SK-N-SH treated with all-trans-retinoic acid at 6 μM for 48 hours (cell line): ENCODE results near the gene NUDT13.

ENCODE experiments used
- ATAC-seq: fragments of 200-7000 bp; cut with Tn5 transposase; 3 replicates; pipeline ENCODE4 v1.9.1; 2020; ENCODE audit warnings: mild to moderate bottlenecking, moderate library complexity
- BACH2 ChIP-seq: fragments of 250-450 bp; sonication (Bioruptor Pico); IDR thresholded peaks from 2 replicates; pipeline ENCODE4 v1.9.0; 2021; ENCODE audit warnings: mild to moderate bottlenecking, borderline replicate concordance
- CSDC2 ChIP-seq: fragments of 250-450 bp; sonication (Bioruptor Pico); IDR thresholded peaks from 2 replicates; pipeline ENCODE4 v1.5.0; 2020; ENCODE audit warnings: mild to moderate bottlenecking, moderate library complexity
- ESRRG ChIP-seq: fragments of 250-450 bp; sonication (Bioruptor Pico); IDR thresholded peaks from 2 replicates; pipeline ENCODE4 v1.6.1; 2021; ENCODE audit warnings: mild to moderate bottlenecking
- GLIS3 ChIP-seq: fragments of 250-450 bp; sonication (Bioruptor Pico); IDR thresholded peaks from 2 replicates; pipeline ENCODE4 v1.5.0; 2020; ENCODE audit warnings: mild to moderate bottlenecking, moderate library complexity
- ISL1 ChIP-seq: fragments of 250-450 bp; sonication (Bioruptor Pico); IDR thresholded peaks from 2 replicates; pipeline ENCODE4 v2.1.2; 2022; ENCODE audit warnings: mild to moderate bottlenecking, moderate library complexity
- OSR1 ChIP-seq: fragments of 250-450 bp; sonication (Bioruptor Pico); IDR thresholded peaks from 2 replicates; pipeline ENCODE4 v1.8.0; 2022; ENCODE audit warnings: moderate library complexity, mild to moderate bottlenecking, inconsistent platforms
- PPARA ChIP-seq: fragments of 250-450 bp; sonication (Bioruptor Pico); IDR thresholded peaks from 2 replicates; pipeline ENCODE4 v1.5.0; 2020; ENCODE audit warnings: mild to moderate bottlenecking, borderline replicate concordance
- SNAI2 ChIP-seq: fragments of 250-450 bp; sonication (Bioruptor Pico); IDR thresholded peaks from 2 replicates; pipeline ENCODE4 v1.5.0; 2020; ENCODE audit warnings: mild to moderate bottlenecking, moderate library complexity
- TCF4 ChIP-seq: fragments of 250-450 bp; sonication (Bioruptor Pico); IDR thresholded peaks from 2 replicates; pipeline ENCODE4 v1.8.0; 2021; ENCODE audit warnings: mild to moderate bottlenecking, moderate library complexity, borderline replicate concordance
- TOX ChIP-seq: fragments of 250-450 bp; sonication (Bioruptor Pico); IDR thresholded peaks from 2 replicates; pipeline ENCODE4 v1.8.0; 2021; ENCODE audit warnings: mild to moderate bottlenecking, moderate library complexity, borderline replicate concordance
- ZC3H10 ChIP-seq: fragments of 250-450 bp; sonication (Bioruptor Pico); IDR thresholded peaks from 2 replicates; pipeline ENCODE4 v1.5.1; 2021; ENCODE audit warnings: mild to moderate bottlenecking, moderate library complexity
- ZFP3 ChIP-seq: fragments of 250-450 bp; sonication (Bioruptor Pico); IDR thresholded peaks from 2 replicates; pipeline ENCODE4 v1.5.0; 2020; ENCODE audit warnings: mild to moderate bottlenecking, moderate library complexity
- ZFP30 ChIP-seq: fragments of 450-650 bp; formaldehyde crosslinking; IDR thresholded peaks from 2 replicates; pipeline ENCODE4 v1.5.0; 2022; ENCODE audit warnings: mild to moderate bottlenecking, moderate library complexity
- ZNF565 ChIP-seq: fragments of 450-650 bp; formaldehyde crosslinking; conservative IDR thresholded peaks from 2 replicates; pipeline ENCODE4 v1.5.0; 2020; ENCODE audit warnings: low read depth, mild to moderate bottlenecking, moderate library complexity
- ZNF70 ChIP-seq: fragments of 450-650 bp; formaldehyde crosslinking; IDR thresholded peaks from 2 replicates; pipeline ENCODE4 v1.5.0; 2020; ENCODE audit warnings: mild to moderate bottlenecking, moderate library complexity
- TF ChIP-seq, protein P1 (sequence below): fragments of 250-450 bp; sonication (Bioruptor Pico); IDR thresholded peaks from 2 replicates; pipeline ENCODE4 v1.5.1; 2020; ENCODE audit warnings: low read depth, mild to moderate bottlenecking, moderate library complexity
- TF ChIP-seq, protein P2 (sequence below): fragments of 250-450 bp; sonication (Bioruptor Pico); IDR thresholded peaks from 2 replicates; pipeline ENCODE4 v1.8.0; 2021; ENCODE audit warnings: low read depth, mild to moderate bottlenecking, moderate library complexity, borderline replicate concordance
- TF ChIP-seq, protein P3 (sequence below): fragments of 250-450 bp; sonication (Bioruptor Pico); IDR thresholded peaks from 2 replicates; pipeline ENCODE4 v1.8.0; 2020; ENCODE audit warnings: mild to moderate bottlenecking, moderate library complexity, borderline replicate concordance
- TF ChIP-seq, protein P4 (sequence below): fragments of 250-450 bp; sonication (Bioruptor Pico); IDR thresholded peaks from 2 replicates; pipeline ENCODE4 v1.5.1; 2021; ENCODE audit warnings: mild to moderate bottlenecking, moderate library complexity
- TF ChIP-seq, protein P5 (sequence below): fragments of 250-450 bp; sonication (Bioruptor Pico); IDR thresholded peaks from 2 replicates; pipeline ENCODE4 v1.5.0; 2020; ENCODE audit warnings: mild to moderate bottlenecking, moderate library complexity

Gene NUDT13

DNA sequence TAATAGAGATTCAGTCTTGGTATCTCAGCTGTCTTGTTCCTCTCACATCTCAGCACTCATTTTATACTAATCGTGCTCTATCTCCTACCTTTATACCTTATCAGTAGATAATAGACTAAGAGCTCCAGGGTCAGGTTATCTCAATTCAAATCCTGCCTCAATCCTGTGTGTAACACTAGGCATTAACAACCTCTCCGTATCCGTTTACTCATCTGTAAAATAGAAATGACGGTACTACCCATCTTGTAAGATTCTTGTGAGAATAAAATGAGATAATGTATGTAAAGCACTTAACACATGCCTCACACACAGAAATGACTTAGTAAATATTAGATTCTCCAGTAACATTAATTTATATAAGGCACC, 13.0 kb upstream of the NUDT13 start:
- TF ChIP-seq ESRRG (CRISPR knock-in tag) (no peak), OSR1 (no peak), ZFP3 (CRISPR knock-in tag) (no peak), CSDC2 (CRISPR knock-in tag) (no peak), GLIS3 (CRISPR knock-in tag) (no peak), TOX (CRISPR knock-in tag) (no peak), SNAI2 (CRISPR knock-in tag) (no peak), PPARA (CRISPR knock-in tag) (no peak), ZC3H10 (CRISPR knock-in tag) (no peak), ISL1 (CRISPR knock-in tag) (no peak), ZNF70 (CRISPR knock-in tag) (no peak), ZFP30 (CRISPR knock-in tag) (no peak), TCF4 (CRISPR knock-in tag) (no peak)
- TF ChIP-seq, protein P1, sequence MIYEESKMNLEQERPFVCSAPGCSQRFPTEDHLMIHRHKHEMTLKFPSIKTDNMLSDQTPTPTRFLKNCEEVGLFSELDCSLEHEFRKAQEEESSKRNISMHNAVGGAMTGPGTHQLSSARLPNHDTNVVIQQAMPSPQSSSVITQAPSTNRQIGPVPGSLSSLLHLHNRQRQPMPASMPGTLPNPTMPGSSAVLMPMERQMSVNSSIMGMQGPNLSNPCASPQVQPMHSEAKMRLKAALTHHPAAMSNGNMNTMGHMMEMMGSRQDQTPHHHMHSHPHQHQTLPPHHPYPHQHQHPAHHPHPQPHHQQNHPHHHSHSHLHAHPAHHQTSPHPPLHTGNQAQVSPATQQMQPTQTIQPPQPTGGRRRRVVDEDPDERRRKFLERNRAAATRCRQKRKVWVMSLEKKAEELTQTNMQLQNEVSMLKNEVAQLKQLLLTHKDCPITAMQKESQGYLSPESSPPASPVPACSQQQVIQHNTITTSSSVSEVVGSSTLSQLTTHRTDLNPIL = no peak
- TF ChIP-seq, protein P2, sequence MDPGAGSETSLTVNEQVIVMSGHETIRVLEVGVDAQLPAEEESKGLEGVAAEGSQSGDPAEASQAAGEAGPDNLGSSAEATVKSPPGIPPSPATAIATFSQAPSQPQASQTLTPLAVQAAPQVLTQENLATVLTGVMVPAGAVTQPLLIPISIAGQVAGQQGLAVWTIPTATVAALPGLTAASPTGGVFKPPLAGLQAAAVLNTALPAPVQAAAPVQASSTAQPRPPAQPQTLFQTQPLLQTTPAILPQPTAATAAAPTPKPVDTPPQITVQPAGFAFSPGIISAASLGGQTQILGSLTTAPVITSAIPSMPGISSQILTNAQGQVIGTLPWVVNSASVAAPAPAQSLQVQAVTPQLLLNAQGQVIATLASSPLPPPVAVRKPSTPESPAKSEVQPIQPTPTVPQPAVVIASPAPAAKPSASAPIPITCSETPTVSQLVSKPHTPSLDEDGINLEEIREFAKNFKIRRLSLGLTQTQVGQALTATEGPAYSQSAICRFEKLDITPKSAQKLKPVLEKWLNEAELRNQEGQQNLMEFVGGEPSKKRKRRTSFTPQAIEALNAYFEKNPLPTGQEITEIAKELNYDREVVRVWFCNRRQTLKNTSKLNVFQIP (CRISPR knock-in tag) = no peak
- TF ChIP-seq, protein P3, sequence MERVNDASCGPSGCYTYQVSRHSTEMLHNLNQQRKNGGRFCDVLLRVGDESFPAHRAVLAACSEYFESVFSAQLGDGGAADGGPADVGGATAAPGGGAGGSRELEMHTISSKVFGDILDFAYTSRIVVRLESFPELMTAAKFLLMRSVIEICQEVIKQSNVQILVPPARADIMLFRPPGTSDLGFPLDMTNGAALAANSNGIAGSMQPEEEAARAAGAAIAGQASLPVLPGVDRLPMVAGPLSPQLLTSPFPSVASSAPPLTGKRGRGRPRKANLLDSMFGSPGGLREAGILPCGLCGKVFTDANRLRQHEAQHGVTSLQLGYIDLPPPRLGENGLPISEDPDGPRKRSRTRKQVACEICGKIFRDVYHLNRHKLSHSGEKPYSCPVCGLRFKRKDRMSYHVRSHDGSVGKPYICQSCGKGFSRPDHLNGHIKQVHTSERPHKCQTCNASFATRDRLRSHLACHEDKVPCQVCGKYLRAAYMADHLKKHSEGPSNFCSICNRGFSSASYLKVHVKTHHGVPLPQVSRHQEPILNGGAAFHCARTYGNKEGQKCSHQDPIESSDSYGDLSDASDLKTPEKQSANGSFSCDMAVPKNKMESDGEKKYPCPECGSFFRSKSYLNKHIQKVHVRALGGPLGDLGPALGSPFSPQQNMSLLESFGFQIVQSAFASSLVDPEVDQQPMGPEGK (CRISPR knock-in tag) = no peak
- TF ChIP-seq, protein P4, sequence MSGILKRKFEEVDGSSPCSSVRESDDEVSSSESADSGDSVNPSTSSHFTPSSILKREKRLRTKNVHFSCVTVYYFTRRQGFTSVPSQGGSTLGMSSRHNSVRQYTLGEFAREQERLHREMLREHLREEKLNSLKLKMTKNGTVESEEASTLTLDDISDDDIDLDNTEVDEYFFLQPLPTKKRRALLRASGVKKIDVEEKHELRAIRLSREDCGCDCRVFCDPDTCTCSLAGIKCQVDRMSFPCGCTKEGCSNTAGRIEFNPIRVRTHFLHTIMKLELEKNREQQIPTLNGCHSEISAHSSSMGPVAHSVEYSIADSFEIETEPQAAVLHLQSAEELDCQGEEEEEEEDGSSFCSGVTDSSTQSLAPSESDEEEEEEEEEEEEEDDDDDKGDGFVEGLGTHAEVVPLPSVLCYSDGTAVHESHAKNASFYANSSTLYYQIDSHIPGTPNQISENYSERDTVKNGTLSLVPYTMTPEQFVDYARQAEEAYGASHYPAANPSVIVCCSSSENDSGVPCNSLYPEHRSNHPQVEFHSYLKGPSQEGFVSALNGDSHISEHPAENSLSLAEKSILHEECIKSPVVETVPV (CRISPR knock-in tag) = no peak
- TF ChIP-seq, protein P5, sequence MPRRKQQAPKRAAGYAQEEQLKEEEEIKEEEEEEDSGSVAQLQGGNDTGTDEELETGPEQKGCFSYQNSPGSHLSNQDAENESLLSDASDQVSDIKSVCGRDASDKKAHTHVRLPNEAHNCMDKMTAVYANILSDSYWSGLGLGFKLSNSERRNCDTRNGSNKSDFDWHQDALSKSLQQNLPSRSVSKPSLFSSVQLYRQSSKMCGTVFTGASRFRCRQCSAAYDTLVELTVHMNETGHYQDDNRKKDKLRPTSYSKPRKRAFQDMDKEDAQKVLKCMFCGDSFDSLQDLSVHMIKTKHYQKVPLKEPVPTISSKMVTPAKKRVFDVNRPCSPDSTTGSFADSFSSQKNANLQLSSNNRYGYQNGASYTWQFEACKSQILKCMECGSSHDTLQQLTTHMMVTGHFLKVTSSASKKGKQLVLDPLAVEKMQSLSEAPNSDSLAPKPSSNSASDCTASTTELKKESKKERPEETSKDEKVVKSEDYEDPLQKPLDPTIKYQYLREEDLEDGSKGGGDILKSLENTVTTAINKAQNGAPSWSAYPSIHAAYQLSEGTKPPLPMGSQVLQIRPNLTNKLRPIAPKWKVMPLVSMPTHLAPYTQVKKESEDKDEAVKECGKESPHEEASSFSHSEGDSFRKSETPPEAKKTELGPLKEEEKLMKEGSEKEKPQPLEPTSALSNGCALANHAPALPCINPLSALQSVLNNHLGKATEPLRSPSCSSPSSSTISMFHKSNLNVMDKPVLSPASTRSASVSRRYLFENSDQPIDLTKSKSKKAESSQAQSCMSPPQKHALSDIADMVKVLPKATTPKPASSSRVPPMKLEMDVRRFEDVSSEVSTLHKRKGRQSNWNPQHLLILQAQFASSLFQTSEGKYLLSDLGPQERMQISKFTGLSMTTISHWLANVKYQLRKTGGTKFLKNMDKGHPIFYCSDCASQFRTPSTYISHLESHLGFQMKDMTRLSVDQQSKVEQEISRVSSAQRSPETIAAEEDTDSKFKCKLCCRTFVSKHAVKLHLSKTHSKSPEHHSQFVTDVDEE (CRISPR knock-in tag) = no peak
- TF ChIP-seq, all 23 proteins: peak for 0
- ATAC-seq = no peak

DNA sequence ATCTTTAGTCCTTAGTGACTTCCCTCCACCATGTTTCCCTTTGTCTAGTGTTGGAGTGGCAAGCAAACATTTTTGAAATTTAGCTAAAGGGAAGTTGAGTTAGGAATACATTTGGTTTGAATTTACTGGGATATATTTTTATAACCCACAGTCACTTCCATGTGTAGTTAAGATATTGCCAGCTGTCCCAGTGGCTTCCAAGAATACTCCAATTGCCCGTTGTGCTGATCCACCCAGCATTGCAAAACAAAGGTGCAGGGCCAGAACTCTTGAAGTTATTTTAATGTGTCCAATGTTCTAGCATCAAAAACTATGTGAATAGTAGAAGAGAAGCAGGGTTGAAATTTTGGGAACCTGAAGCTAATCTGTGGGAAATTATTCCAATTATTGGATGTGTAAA, 11.1 kb upstream of the NUDT13 start:
- TF ChIP-seq ZC3H10 (CRISPR knock-in tag) (no peak), TCF4 (CRISPR knock-in tag) (no peak), ZNF565 (no peak), GLIS3 (CRISPR knock-in tag) (no peak), BACH2 (no peak), CSDC2 (CRISPR knock-in tag) (no peak), ESRRG (CRISPR knock-in tag) (no peak)
- no peak for ATAC-seq

DNA sequence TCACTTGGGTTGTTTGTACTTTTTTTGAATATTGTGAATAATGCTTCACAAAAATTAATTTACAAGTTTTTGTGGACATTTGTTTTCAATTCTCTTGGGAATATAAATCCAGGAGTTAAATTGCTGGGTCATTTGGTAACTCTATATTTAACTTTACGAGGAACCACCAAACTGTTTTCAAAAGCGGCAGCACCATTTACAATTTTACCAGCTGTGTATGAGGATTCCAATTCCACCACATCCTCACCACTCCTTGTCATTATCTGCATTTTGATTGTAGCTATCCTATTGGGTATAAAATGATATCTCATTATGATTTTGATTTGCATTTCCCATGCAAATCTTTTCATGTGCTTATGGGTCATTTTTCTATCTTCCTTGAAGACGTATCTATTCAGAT, 4.0 kb upstream of the NUDT13 start:
- ATAC-seq = no peak
- TF ChIP-seq GLIS3 (CRISPR knock-in tag) (no peak), PPARA (CRISPR knock-in tag) (no peak), TCF4 (CRISPR knock-in tag) (no peak), ESRRG (CRISPR knock-in tag) (no peak), ZFP30 (CRISPR knock-in tag) (no peak), ZNF70 (CRISPR knock-in tag) (no peak), OSR1 (no peak)
- TF ChIP-seq, protein P5 (CRISPR knock-in tag) = no peak
- TF ChIP-seq, protein P1 = no peak
- TF ChIP-seq, protein P3 (CRISPR knock-in tag) = no peak
